ENCODE data around the gene ABHD18. TPM values are rescaled to one million over a fixed set of nuclear protein-coding genes. Genes with fewer than 3 reads are reported as not detected.
"Not testable (repeated sequence)": the region's sequence is repeated elsewhere in the genome, so short reads cannot be mapped to it uniquely, and the experiment has no call there.

The ABHD18 gene
- total and polyA plus RNA-seq, 7 donors: 4.5 to 21.4 (median 8.8) TPM

DNA sequence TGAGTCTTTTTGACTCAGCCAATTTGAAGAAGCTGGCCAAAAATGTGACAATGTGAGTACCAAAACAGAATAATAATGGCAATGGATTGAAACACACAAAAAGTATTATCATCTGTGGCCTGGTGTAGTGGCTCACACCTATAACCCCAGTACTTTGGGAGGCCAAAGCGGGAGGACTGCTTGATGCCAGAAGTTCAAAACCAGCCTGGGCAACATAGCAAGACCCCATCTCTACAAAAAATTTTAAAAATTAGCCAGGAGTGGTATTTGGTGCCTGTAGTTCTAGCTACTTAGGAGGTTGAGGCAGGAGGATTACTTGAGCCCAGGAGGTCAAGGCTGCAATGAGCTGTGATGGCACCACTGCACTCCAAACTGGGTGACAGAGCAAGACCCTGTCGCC is 43.0 kb upstream of the ABHD18 start:
- TF ChIP-seq, protein P1, sequence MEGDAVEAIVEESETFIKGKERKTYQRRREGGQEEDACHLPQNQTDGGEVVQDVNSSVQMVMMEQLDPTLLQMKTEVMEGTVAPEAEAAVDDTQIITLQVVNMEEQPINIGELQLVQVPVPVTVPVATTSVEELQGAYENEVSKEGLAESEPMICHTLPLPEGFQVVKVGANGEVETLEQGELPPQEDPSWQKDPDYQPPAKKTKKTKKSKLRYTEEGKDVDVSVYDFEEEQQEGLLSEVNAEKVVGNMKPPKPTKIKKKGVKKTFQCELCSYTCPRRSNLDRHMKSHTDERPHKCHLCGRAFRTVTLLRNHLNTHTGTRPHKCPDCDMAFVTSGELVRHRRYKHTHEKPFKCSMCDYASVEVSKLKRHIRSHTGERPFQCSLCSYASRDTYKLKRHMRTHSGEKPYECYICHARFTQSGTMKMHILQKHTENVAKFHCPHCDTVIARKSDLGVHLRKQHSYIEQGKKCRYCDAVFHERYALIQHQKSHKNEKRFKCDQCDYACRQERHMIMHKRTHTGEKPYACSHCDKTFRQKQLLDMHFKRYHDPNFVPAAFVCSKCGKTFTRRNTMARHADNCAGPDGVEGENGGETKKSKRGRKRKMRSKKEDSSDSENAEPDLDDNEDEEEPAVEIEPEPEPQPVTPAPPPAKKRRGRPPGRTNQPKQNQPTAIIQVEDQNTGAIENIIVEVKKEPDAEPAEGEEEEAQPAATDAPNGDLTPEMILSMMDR (IDR thresholded peaks at IDR 0.05): no peak
- 96 to 100% (median 100%) methylated on average over 2 of the region's 2 CpGs for WGBS, 3 donors
- Histone ChIP-seq H3K4me3 (no peak overlapping the region), H3K4me1 (peaks cover 3% of the 10 kb centered on the region), H3K27me3 (ENCODE audit: insufficient read depth in 3 of 3, low read length in 2 of 3) (no peaks in the 10 kb centered on the region), H3K27ac (no peak overlapping the region), H3K36me3 (ENCODE audit: insufficient read depth in 1 of 2, low read depth in 1 of 2) (peaks cover 2 to 61% of the 10 kb centered on the region in 2 donors), H3K9me3 (no peaks in the 10 kb centered on the region)
- ATAC-seq (no peak), DNase-seq (no peak)
- intact Hi-C loops (cut with DNase I): no loop called here

DNA sequence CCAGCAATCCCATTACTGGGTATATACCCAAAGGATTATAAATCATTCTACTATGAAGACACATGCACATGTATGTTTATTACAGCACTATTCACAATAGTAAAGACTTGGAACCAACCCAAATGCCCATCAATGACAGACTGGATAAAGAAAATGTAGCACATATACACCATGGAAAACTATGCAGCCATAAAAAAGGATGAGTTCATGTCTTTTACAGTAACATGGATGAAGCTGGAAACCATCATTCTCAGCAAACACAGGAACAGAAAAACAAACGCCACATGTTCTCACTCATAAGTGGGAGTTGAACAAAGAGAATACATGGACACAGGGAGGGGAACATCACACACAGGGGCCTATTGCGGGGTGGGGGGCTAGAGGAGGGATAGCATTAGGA is 39.5 kb upstream of the ABHD18 start:
- DNase-seq; H3K9me3 ChIP-seq; H3K4me1 ChIP-seq; H3K27ac ChIP-seq; ATAC-seq; H3K27me3 ChIP-seq (ENCODE audit: insufficient read depth in 3 of 3, low read length in 2 of 3); intact Hi-C loops (cut with DNase I); H3K4me3 ChIP-seq: not testable (repeated sequence)
- peaks cover 4 to 62% of the 10 kb centered on the region in 2 donors for H3K36me3 ChIP-seq (ENCODE audit: insufficient read depth in 1 of 2, low read depth in 1 of 2)
- 94 to 100% (median 99%) methylated on average over 2 of the region's 2 CpGs for WGBS, 3 donors

DNA sequence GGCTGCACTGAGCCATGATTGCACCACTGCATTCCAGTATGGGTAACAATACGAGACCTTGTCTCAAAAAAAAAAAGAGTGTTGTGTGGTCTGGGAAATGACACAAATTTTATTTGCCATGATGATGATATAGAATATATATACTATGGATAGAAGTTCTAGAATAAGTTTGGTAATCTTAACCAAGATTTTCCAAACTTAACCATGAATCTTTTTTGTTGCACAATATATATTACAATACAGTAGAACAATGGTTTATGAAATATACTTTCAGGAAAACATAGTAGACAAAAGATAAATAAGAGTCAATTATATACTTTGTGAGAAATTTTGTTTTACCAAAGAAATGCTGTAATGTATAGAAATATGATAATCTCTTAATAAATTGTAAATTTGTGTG is 35.0 kb upstream of the ABHD18 start:
- H3K4me3 ChIP-seq: no peak overlapping the region
- 94 to 100% (median 97%) methylated on average over 1 of the region's 1 CpG for WGBS, 3 donors
- no peaks in the 10 kb centered on the region for H3K4me1 ChIP-seq
- H3K9me3 ChIP-seq: no peaks in the 10 kb centered on the region
- TF ChIP-seq, protein P1 (IDR thresholded peaks at IDR 0.05): no peak
- no peaks in the 10 kb centered on the region for H3K27me3 ChIP-seq (ENCODE audit: insufficient read depth in 3 of 3, low read length in 2 of 3)
- ATAC-seq (no peak), DNase-seq (no peak)
- H3K36me3 ChIP-seq (ENCODE audit: insufficient read depth in 1 of 2, low read depth in 1 of 2): peaks cover 4 to 65% of the 10 kb centered on the region in 2 donors
- intact Hi-C loops (cut with DNase I): no loop called here
- no peak overlapping the region for H3K27ac ChIP-seq

DNA sequence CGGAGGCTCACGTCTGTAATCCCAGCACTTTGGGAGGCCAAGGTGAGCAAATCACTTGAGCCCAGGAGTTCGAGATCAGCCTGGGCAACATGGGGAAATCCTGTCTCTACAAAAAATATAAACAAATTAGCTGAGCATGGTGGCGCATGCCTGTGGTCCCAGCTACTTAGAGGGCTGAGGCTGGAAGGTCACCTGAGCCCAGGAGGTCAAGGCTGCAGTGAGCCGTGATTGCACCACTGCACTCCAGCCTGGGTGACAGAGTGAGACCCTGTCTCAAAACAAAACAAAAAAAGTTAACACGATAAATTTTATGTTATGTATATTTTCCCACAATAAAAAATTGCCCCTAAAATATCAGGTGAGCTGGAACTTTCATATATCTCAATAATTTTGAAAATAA is 33.4 kb upstream of the ABHD18 start:
- intact Hi-C loops (cut with DNase I); H3K27ac ChIP-seq; H3K9me3 ChIP-seq; ATAC-seq; H3K4me3 ChIP-seq; H3K27me3 ChIP-seq (ENCODE audit: insufficient read depth in 3 of 3, low read length in 2 of 3); DNase-seq; H3K4me1 ChIP-seq: not testable (repeated sequence)
- 85 to 96% (median 90%) methylated on average over 6 of the region's 6 CpGs for WGBS, 3 donors
- peaks cover 4 to 56% of the 10 kb centered on the region in 2 donors for H3K36me3 ChIP-seq (ENCODE audit: insufficient read depth in 1 of 2, low read depth in 1 of 2)

DNA sequence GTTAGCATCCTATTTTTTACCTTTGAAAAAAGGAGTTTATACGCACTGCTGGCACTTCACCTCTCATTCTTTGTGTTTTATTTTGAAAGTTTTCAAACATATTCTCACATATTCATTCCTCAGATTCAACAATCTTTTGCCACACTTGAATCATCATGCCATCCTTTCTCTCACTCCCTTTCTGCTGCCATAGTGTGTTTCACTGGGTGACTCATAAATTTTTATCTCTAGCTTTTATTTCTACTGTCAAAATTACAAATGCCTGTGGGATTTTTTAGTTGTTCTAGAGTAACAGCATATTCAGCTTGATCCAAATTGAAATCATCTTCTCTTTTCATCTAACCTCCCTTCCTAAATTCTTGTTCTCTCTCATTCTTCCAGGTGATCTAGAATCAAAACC is 28.2 kb upstream of the ABHD18 start:
- DNase-seq (no peak), ATAC-seq (no peak)
- Histone ChIP-seq H3K9me3 (no peaks in the 10 kb centered on the region), H3K27ac (no peak overlapping the region), H3K27me3 (ENCODE audit: insufficient read depth in 3 of 3, low read length in 2 of 3) (no peaks in the 10 kb centered on the region), H3K4me3 (no peak overlapping the region), H3K36me3 (ENCODE audit: insufficient read depth in 1 of 2, low read depth in 1 of 2) (peaks cover 0 to 32% of the 10 kb centered on the region in 2 donors), H3K4me1 (no peaks in the 10 kb centered on the region)
- TF ChIP-seq, protein P1 (IDR thresholded peaks at IDR 0.05): no peak
- intact Hi-C loops (cut with DNase I): no loop called here
- 90 to 99% (median 97%) methylated on average over 1 of the region's 1 CpG for WGBS, 3 donors

DNA sequence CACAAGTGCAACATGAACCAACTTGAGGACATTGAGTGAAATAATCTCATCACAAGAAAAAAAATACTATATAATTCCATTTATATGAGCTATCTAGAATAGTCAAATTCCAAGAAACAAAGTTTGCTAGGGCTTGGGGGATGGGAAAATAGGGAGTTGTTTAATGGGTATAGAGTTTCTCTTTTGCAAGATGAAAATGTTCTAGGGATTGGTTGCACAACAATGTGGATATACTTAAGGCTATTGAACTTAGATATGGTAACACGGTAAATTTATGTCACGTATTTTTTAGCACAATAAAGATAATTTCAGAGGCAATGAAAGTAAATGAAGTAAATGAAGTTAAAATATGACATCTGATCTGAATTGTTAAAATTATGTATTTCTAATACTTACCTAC is 8.1 kb upstream of the ABHD18 start:
- H3K9me3 ChIP-seq: no peaks in the 10 kb centered on the region
- DNase-seq (no peak), ATAC-seq (peak in 3 of 4 donors; percentile 75 to 91 (median 81))
- TF ChIP-seq, protein P1 (IDR thresholded peaks at IDR 0.05): no peak
- intact Hi-C loops (cut with DNase I): no loop called here
- WGBS, 3 donors: 59 to 91% (median 65%) methylated on average over 2 of the region's 2 CpGs
- H3K27ac ChIP-seq: no peak overlapping the region
- H3K4me1 ChIP-seq: peaks cover 17% of the 10 kb centered on the region
- no peak overlapping the region for H3K4me3 ChIP-seq
- peaks cover 0 to 7% of the 10 kb centered on the region in 2 donors for H3K36me3 ChIP-seq (ENCODE audit: insufficient read depth in 1 of 2, low read depth in 1 of 2)
- H3K27me3 ChIP-seq (ENCODE audit: insufficient read depth in 3 of 3, low read length in 2 of 3): no peaks in the 10 kb centered on the region
